Skeletal muscle tissue (tissue), 4 donors: ENCODE measurements around the gene ARHGAP26. TPM values are rescaled to one million over a fixed set of nuclear protein-coding genes. Genes with fewer than 3 reads are reported as not detected.

Experiments used
- H3K27ac ChIP-seq: one replicate; pipeline ENCODE4 v1.7.0; 2013; ENCODE audit warnings: mild to moderate bottlenecking, low read depth, low read length, inconsistent platforms
- H3K27me3 ChIP-seq, 3 donors: one replicate each; pipeline ENCODE4 v1.7.0; 2013; ENCODE audit warnings: low read length in 3 of 3; ENCODE audit not compliant: control insufficient read depth in 3 of 3, insufficient read depth in 3 of 3
- H3K36me3 ChIP-seq, 3 donors: one replicate each; pipeline ENCODE4 v1.7.0; 2013; ENCODE audit warnings: low read length in 3 of 3; ENCODE audit not compliant: control insufficient read depth in 3 of 3, insufficient read depth in 3 of 3
- H3K4me1 ChIP-seq, 3 donors: one replicate each; pipeline ENCODE4 v1.7.0; 2013; ENCODE audit warnings: low read length in 3 of 3, mild to moderate bottlenecking in 3 of 3; ENCODE audit not compliant: control insufficient read depth in 3 of 3, insufficient read depth in 3 of 3
- H3K4me3 ChIP-seq, 3 donors: one replicate each; pipeline ENCODE4 v1.7.0; 2013; ENCODE audit warnings: low read length in 3 of 3
- H3K9ac ChIP-seq, 3 donors: one replicate each; pipeline ENCODE4 v1.7.0; 2013; ENCODE audit warnings: low read length in 3 of 3, mild to moderate bottlenecking in 3 of 3, moderate library complexity in 2 of 3, low read depth in 1 of 3
- H3K9me3 ChIP-seq, 3 donors: one replicate each; pipeline ENCODE4 v1.7.0; 2013; ENCODE audit warnings: low read length in 3 of 3; ENCODE audit not compliant: control insufficient read depth in 3 of 3
- total RNA-seq: library from RNA; depleted of rRNA; stranded (reverse); fragments of >200 nt; gene quantifications from one replicate; pipeline ENCODE4 v1.2.3, GENCODE V29; 2014
- donor health status: Osteomylitis.

ARHGAP26 gene
- total RNA-seq, 1 donor from 2014 or later: 28.7 TPM

DNA sequence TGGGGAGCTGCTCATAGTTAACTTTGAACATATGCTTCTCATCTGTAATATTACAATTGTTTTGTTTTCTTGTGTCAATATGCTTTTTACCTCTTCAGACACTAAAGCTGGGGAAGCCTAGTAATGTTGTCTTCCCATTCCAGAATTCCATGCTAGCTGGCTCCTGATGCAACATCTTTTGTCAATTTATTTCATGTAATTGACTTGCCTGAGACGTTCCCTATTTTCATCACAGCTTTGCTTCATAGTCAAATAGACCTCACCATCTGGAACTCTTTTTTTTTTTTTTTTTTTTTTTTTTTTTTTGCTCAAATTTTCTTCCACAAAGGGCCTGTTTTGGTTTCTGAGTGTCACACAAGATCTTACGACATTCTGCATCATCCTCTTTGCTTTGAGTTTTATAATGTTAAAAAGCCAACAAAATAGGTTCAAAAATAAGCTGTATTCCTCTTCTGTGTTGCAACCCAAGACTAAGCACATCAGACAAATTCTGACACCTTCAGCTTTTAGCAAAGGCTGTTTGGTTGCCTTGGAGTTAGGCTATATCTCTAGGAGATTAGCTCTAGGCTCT is 398.1 kb downstream of the ARHGAP26 start:
- H3K4me3 ChIP-seq: no peak overlapping the region
- H3K4me1 ChIP-seq: peaks cover 13 to 30% (median 16%) of the 10 kb centered on the region in 3 donors
- no peak overlapping the region for H3K27ac ChIP-seq
- no peaks in the 10 kb centered on the region for H3K9me3 ChIP-seq
- no peaks in the 10 kb centered on the region for H3K27me3 ChIP-seq
- no peaks in the 10 kb centered on the region for H3K36me3 ChIP-seq
- H3K9ac ChIP-seq: no peak overlapping the region

- no peaks in the 10 kb centered on the region for H3K27me3 ChIP-seq
- H3K4me1 ChIP-seq: peaks cover 13 to 35% (median 19%) of the 10 kb centered on the region in 3 donors
- no peaks in the 10 kb centered on the region for H3K36me3 ChIP-seq
- H3K27ac ChIP-seq: no peak overlapping the region
- H3K4me3 ChIP-seq: no peak overlapping the region
- no peak overlapping the region for H3K9ac ChIP-seq
- no peaks in the 10 kb centered on the region for H3K9me3 ChIP-seq
These were observed 399.0 kb downstream of the ARHGAP26 start for GRCh38 chr5:143168921-143169810.

- Histone ChIP-seq H3K4me1 (peaks cover 13 to 35% (median 19%) of the 10 kb centered on the region in 3 donors), H3K27ac (no peak overlapping the region), H3K4me3 (no peak overlapping the region), H3K9ac (no peak overlapping the region), H3K36me3 (no peaks in the 10 kb centered on the region), H3K9me3 (no peaks in the 10 kb centered on the region), H3K27me3 (no peaks in the 10 kb centered on the region)
These were observed 399.9 kb downstream of the ARHGAP26 start for GRCh38 chr5:143170104-143170503.

DNA sequence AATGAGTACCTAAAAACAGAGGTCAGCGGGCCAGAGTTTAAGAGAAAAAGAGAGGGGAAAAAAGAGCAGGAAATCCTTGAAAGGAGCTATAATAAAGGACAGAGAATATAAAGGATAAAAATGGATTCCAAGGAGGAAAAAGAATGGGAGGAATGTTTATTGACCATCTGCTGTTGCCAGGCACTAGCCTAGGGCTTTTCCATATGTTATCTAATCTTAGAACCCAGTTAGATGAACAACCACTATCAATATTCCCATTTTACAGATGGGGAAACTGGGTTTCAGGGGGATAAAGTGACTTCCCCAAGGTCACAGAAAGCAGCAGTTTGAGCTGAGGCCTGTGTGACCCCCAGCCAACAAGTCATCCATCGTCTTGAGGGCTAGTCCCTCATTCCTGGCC is 400.8 kb downstream of the ARHGAP26 start:
- Histone ChIP-seq H3K27ac (no peak overlapping the region), H3K9ac (no peak overlapping the region), H3K9me3 (no peaks in the 10 kb centered on the region), H3K27me3 (no peaks in the 10 kb centered on the region), H3K36me3 (no peaks in the 10 kb centered on the region), H3K4me1 (peaks cover 14 to 35% (median 19%) of the 10 kb centered on the region in 3 donors), H3K4me3 (no peak overlapping the region)

- peak overlapping the region in 1 of 3 donors; percentile 15 for H3K4me3 ChIP-seq
- no peaks in the 10 kb centered on the region for H3K27me3 ChIP-seq
- peak overlapping the region; percentile 59 for H3K27ac ChIP-seq
- no peaks in the 10 kb centered on the region for H3K9me3 ChIP-seq
- peaks cover 29 to 34% (median 34%) of the 10 kb centered on the region in 3 donors for H3K4me1 ChIP-seq
- no peaks in the 10 kb centered on the region for H3K36me3 ChIP-seq
- no peak overlapping the region for H3K9ac ChIP-seq
These were observed 402.6 kb downstream of the ARHGAP26 start for GRCh38 chr5:143172739-143173138.

DNA sequence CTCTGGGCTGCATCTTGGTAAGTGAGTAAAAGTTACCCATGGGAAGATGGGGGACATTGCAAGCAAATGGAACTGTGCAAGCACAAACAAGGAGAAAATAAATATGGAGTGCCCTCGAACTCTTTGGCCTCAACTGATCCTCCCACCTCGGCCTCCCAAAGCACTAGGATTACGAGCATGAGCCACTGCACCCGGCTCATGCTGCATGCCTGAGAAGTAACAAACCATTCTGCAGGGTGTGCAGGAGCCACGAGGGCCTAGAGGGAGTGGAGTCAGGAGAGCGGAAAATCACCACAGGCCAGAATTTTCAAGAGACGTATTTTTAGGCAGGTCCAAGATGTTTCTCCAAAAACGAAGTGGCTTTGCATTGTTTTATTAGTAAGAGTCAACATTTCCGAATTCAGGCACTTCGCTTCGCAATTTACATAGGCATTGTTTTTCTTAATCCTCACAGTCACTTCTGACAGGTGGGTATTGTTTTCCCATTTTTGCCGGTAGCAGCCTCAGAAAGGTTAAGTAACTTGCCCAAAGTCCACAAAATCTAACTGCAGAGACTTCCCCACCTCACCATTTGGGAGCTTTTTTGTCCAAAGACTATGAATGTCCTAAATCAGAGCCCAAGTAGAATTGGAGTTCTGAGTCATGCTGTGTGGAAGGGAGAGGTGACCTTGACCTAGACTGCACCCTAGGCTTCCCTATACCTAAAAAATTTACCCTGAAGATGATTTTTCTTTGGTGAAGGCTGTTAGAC is 403.1 kb downstream of the ARHGAP26 start:
- peak overlapping the region in 1 of 3 donors; percentile 15 for H3K4me3 ChIP-seq
- H3K27me3 ChIP-seq: no peaks in the 10 kb centered on the region
- peak overlapping the region; percentile 59 for H3K27ac ChIP-seq
- H3K4me1 ChIP-seq: peaks cover 30 to 34% (median 34%) of the 10 kb centered on the region in 3 donors
- H3K36me3 ChIP-seq: no peaks in the 10 kb centered on the region
- H3K9ac ChIP-seq: no peak overlapping the region
- H3K9me3 ChIP-seq: no peaks in the 10 kb centered on the region

GRCh38 chr5:143174714-143175398 is 404.7 kb downstream of the ARHGAP26 start:
- peak overlapping the region; percentile 27 for H3K27ac ChIP-seq
- no peaks in the 10 kb centered on the region for H3K27me3 ChIP-seq
- no peak overlapping the region for H3K9ac ChIP-seq
- no peak overlapping the region for H3K4me3 ChIP-seq
- no peaks in the 10 kb centered on the region for H3K36me3 ChIP-seq
- H3K4me1 ChIP-seq: peaks cover 26 to 30% (median 30%) of the 10 kb centered on the region in 3 donors
- H3K9me3 ChIP-seq: no peaks in the 10 kb centered on the region

- Histone ChIP-seq H3K27ac (peak overlapping the region; percentile 64), H3K4me1 (peaks cover 26 to 31% (median 30%) of the 10 kb centered on the region in 3 donors), H3K9ac (no peak overlapping the region), H3K36me3 (no peaks in the 10 kb centered on the region), H3K4me3 (no peak overlapping the region), H3K9me3 (no peaks in the 10 kb centered on the region), H3K27me3 (no peaks in the 10 kb centered on the region)
These were observed 405.9 kb downstream of the ARHGAP26 start for GRCh38 chr5:143176048-143176447.

GRCh38 chr5:143177263-143177983 is 407.2 kb downstream of the ARHGAP26 start:
- H3K4me3 ChIP-seq: peak overlapping the region in 2 of 3 donors; percentile 24 to 31
- peaks cover 22 to 31% (median 25%) of the 10 kb centered on the region in 3 donors for H3K4me1 ChIP-seq
- no peaks in the 10 kb centered on the region for H3K27me3 ChIP-seq
- no peaks in the 10 kb centered on the region for H3K36me3 ChIP-seq
- peak overlapping the region; percentile 64 for H3K27ac ChIP-seq
- peak overlapping the region in 2 of 3 donors; percentile 44 to 55 for H3K9ac ChIP-seq
- H3K9me3 ChIP-seq: no peaks in the 10 kb centered on the region
